Uterus (tissue), 2 donors: Measurements from ENCODE around the gene GPR152.

Source experiments
- CTCF ChIP-seq, 4 experiments: fragments of 200-600 bp in 2 of 4; fragments of 450-650 bp in 2 of 4; sonication (generic) in 2 of 4; IDR thresholded peaks; one replicate each; pipeline ENCODE4 v1.5.1; 2016 to 2019; ENCODE audit warnings: antibody characterized with exemption in 4 of 4, mild to moderate bottlenecking in 2 of 4, moderate library complexity in 1 of 4
- POLR2A ChIP-seq, 2 donors: fragments of 450-650 bp; IDR thresholded peaks; one replicate each; pipeline ENCODE4 v1.6.1; 2016; ENCODE audit warnings: antibody characterized with exemption in 2 of 2, mild to moderate bottlenecking in 1 of 2, moderate library complexity in 1 of 2

DNA sequence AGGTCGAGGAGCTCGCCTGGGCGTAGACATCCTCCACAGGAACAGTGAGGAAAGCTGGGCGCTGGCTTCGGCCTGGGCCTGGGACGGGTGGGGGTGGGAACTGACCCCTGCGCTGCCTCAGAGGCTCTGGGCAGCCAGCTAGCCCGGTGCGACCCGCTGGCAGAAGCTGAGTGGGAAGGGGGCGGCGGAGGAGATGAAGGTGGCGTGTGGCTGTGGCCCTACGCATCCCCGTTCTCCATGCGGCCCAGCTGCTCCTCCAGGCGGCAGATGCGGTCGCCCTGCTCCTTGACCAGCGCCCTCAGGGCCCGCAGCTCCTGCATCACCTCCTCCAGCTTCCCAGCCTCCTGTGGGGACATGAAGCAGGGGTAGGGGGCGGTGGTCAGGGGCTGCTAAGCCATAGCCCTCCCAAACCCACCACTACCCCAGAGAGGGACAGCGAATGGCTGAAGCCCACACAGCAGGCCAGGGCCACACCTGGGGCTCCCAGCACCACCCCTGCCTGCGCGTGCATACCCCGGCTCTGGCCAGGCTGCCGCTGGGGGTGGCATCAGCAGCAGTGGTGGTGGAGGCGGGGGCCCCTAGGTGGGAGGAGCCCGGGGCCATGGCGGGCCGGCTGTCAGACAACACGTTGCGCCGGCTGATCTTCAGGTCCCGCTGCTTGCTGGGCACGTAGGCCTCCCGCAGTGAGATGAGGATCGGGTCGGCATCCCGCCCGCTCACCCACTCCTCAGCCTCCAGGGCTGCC lies 14.2 kb downstream of the GPR152 start:
- TF ChIP-seq CTCF (IDR thresholded peaks at IDR 0.05), result no peak
- no peak for TF ChIP-seq POLR2A (IDR thresholded peaks at IDR 0.05)
